CD4-positive, alpha-beta memory T cell (primary cell): ENCODE measurements around the gene MED16. TPM values are rescaled to one million over a fixed set of nuclear protein-coding genes. Genes with fewer than 3 reads are reported as not detected.
"Not testable (repeated sequence)": the region's sequence is repeated elsewhere in the genome, so short reads cannot be mapped to it uniquely, and the experiment has no call there.

ENCODE experiments used
- CTCF ChIA-PET: fragments of 350-600 bp; sonication (Branson Sonifier 250); formaldehyde crosslinking; loops from one replicate; lab custom pipeline; 2021; ENCODE audit warnings: inconsistent platforms; ENCODE audit not compliant: partially characterized antibody; lab: Charles Lee
- POLR2A ChIA-PET: fragments of 350-600 bp; sonication (Branson Sonifier 250); formaldehyde crosslinking; loops from one replicate; lab custom pipeline; 2021; ENCODE audit not compliant: partially characterized antibody; lab: Charles Lee
- DNase-seq, 5 donors: peaks; one replicate each; pipeline versions ENCODE4 v3.0.0 to v3.0.0-alpha.2; 2020 to 2022; ENCODE audit warnings: mixed read lengths in 1 of 5
- H3K27ac ChIP-seq: one replicate; pipeline ENCODE4 v1.7.0; 2013; ENCODE audit warnings: low read depth, low read length
- H3K27me3 ChIP-seq: 2 replicates; pipeline ENCODE4 v1.7.0; 2013; ENCODE audit warnings: mild to moderate bottlenecking, low read length, moderate library complexity; ENCODE audit not compliant: insufficient read depth
- H3K36me3 ChIP-seq: 2 replicates; pipeline ENCODE4 v1.7.0; 2013; ENCODE audit warnings: mild to moderate bottlenecking, low read length, moderate library complexity; ENCODE audit not compliant: insufficient read depth
- H3K4me1 ChIP-seq: 2 replicates; pipeline ENCODE4 v1.7.0; 2013; ENCODE audit warnings: mild to moderate bottlenecking, low read length, moderate library complexity; ENCODE audit not compliant: insufficient read depth
- H3K4me3 ChIP-seq, 2 donors: one replicate each; pipeline ENCODE4 v1.7.0; 2013; ENCODE audit warnings: low read length in 2 of 2, mild to moderate bottlenecking in 1 of 2
- H3K9me3 ChIP-seq, 2 donors: one replicate each; pipeline ENCODE4 v1.7.0; 2013; ENCODE audit warnings: low read length in 2 of 2, control low read depth in 1 of 2; ENCODE audit not compliant: control insufficient read depth in 1 of 2
- H3K27ac Mint-ChIP-seq, 7 donors: one replicate each; pipeline ENCODE4 v1.8.0; 2020 to 2021; ENCODE audit warnings: mixed read lengths in 7 of 7, mild to moderate bottlenecking in 6 of 7, inconsistent platforms in 3 of 7, moderate library complexity in 3 of 7
- H3K27me3 Mint-ChIP-seq, 2 donors: one replicate each; pipeline ENCODE4 v1.8.0; 2020 to 2021; ENCODE audit warnings: mixed read lengths in 2 of 2
- H3K36me3 Mint-ChIP-seq, 2 donors: one replicate each; pipeline ENCODE4 v1.8.0; 2020 to 2021; ENCODE audit warnings: mixed read lengths in 2 of 2, inconsistent platforms in 1 of 2, mild to moderate bottlenecking in 1 of 2
- H3K4me1 Mint-ChIP-seq, 4 donors: one replicate each; pipeline ENCODE4 v1.8.0; 2020 to 2021; ENCODE audit warnings: mixed read lengths in 4 of 4, mild to moderate bottlenecking in 1 of 4
- H3K4me3 Mint-ChIP-seq, 8 donors: one replicate each; pipeline ENCODE4 v1.8.0; 2020 to 2021; ENCODE audit warnings: mixed read lengths in 8 of 8, mild to moderate bottlenecking in 7 of 8, moderate library complexity in 6 of 8, inconsistent platforms in 3 of 8
- H3K9me3 Mint-ChIP-seq, 8 donors: one replicate each; pipeline ENCODE4 v1.8.0; 2020 to 2021; ENCODE audit warnings: mixed read lengths in 8 of 8, mild to moderate bottlenecking in 5 of 8, inconsistent platforms in 3 of 8, moderate library complexity in 1 of 8
- intact Hi-C: fragments of 100-400 bp; cut with micrococcal nuclease; formaldehyde crosslinking; loops from one replicate; pipeline ENCODE4 v1.15.1; 2023
- polyA plus RNA-seq, 2 donors: library from polyadenylated mRNA; unstranded; fragments of 300-500 nt; fragmentation: Illumina TruSeq; gene quantifications; one replicate each; pipeline ENCODE4 v1.2.3, GENCODE V29; 2021
- total RNA-seq, 2 experiments: library from RNA; stranded (reverse); gene quantifications; one replicate each; pipeline ENCODE4 v1.2.3, GENCODE V29; 2021

The MED16 gene
- total and polyA plus RNA-seq, 4 experiments from 2014 or later: 48.6 to 125 (median 70.0) TPM

GRCh38 chr19:850221-850978, 42.6 kb downstream of the MED16 start:
- CTCF ChIA-PET: no interaction called here
- POLR2A ChIA-PET: no interaction called here
- no peak for DNase-seq
- H3K4me1 Mint-ChIP-seq: no peaks in the 10 kb centered on the region
- H3K36me3 Mint-ChIP-seq: no peaks in the 10 kb centered on the region
- H3K36me3 ChIP-seq: no peaks in the 10 kb centered on the region
- no peaks in the 10 kb centered on the region for H3K4me1 ChIP-seq
- H3K27me3 Mint-ChIP-seq: peaks cover 12 to 30% of the 10 kb centered on the region in 2 donors
- no peaks in the 10 kb centered on the region for H3K9me3 ChIP-seq
- intact Hi-C loops: no loop called here
- no peak overlapping the region for H3K4me3 ChIP-seq
- H3K27ac Mint-ChIP-seq: no peak overlapping the region
- no peak overlapping the region for H3K27ac ChIP-seq
- H3K27me3 ChIP-seq: no peaks in the 10 kb centered on the region
- H3K9me3 Mint-ChIP-seq: no peaks in the 10 kb centered on the region
- H3K4me3 Mint-ChIP-seq: no peak overlapping the region

- intact Hi-C loops, H3K36me3 ChIP-seq, H3K27ac Mint-ChIP-seq, H3K4me3 Mint-ChIP-seq, H3K4me3 ChIP-seq, H3K4me1 ChIP-seq, H3K27me3 ChIP-seq, CTCF ChIA-PET, H3K9me3 ChIP-seq, H3K4me1 Mint-ChIP-seq, H3K27ac ChIP-seq, H3K36me3 Mint-ChIP-seq, POLR2A ChIA-PET, DNase-seq, H3K9me3 Mint-ChIP-seq: not testable (repeated sequence)
- peaks cover 15 to 34% of the 10 kb centered on the region in 2 donors for H3K27me3 Mint-ChIP-seq
Observed at GRCh38 chr19:849195-849594, 43.8 kb downstream of the MED16 start.

GRCh38 chr19:848386-848921, 44.5 kb downstream of the MED16 start:
- Histone ChIP-seq H3K27ac (no peak overlapping the region), H3K9me3 (no peaks in the 10 kb centered on the region), H3K36me3 (no peaks in the 10 kb centered on the region), H3K4me3 (no peak overlapping the region), H3K27me3 (peaks cover 4% of the 10 kb centered on the region), H3K4me1 (peaks cover 3% of the 10 kb centered on the region)
- Mint-ChIP-seq H3K27ac (no peak overlapping the region), H3K36me3 (no peaks in the 10 kb centered on the region), H3K9me3 (no peaks in the 10 kb centered on the region), H3K27me3 (peaks cover 15 to 34% of the 10 kb centered on the region in 2 donors), H3K4me1 (peaks cover 0 to 5% (median 3%) of the 10 kb centered on the region in 4 donors), H3K4me3 (no peak overlapping the region)
- no peak for DNase-seq
- intact Hi-C loops: no loop called here
- ChIA-PET POLR2A (no interaction called here), CTCF (no interaction called here)

- Histone ChIP-seq H3K4me3 (no peak overlapping the region), H3K27ac (no peak overlapping the region), H3K9me3 (no peaks in the 10 kb centered on the region), H3K36me3 (no peaks in the 10 kb centered on the region), H3K27me3 (peaks cover 4% of the 10 kb centered on the region), H3K4me1 (peaks cover 3% of the 10 kb centered on the region)
- DNase-seq: no peak
- peak overlapping the region in 1 of 8 donors; percentile 35 for H3K4me3 Mint-ChIP-seq
- ChIA-PET POLR2A (no interaction called here), CTCF (interaction anchor here (0.6 to 1.7 kb wide), 2 partner anchors 10 to 12 kb away, joined by 3 to 4 read pairs; no protein-coding TSS in a partner anchor)
- H3K36me3 Mint-ChIP-seq: no peaks in the 10 kb centered on the region
- no peak overlapping the region for H3K27ac Mint-ChIP-seq
- peaks cover 0 to 3% (median 0%) of the 10 kb centered on the region in 8 donors for H3K9me3 Mint-ChIP-seq
- intact Hi-C loops: no loop called here
- peaks cover 0 to 10% (median 6%) of the 10 kb centered on the region in 4 donors for H3K4me1 Mint-ChIP-seq
- peaks cover 18 to 32% of the 10 kb centered on the region in 2 donors for H3K27me3 Mint-ChIP-seq
Observed at GRCh38 chr19:845707-846521, 47.1 kb downstream of the MED16 start.

GRCh38 chr19:844546-844971, 48.4 kb downstream of the MED16 start:
- peak overlapping the region in 1 of 7 donors; percentile 22 for H3K27ac Mint-ChIP-seq
- intact Hi-C loops: no loop called here

GRCh38 chr19:843836-844545, 49.0 kb downstream of the MED16 start:
- Histone ChIP-seq H3K36me3 (no peaks in the 10 kb centered on the region), H3K4me3 (no peak overlapping the region), H3K27ac (no peak overlapping the region), H3K4me1 (peaks cover 3% of the 10 kb centered on the region), H3K9me3 (no peaks in the 10 kb centered on the region), H3K27me3 (peaks cover 4% of the 10 kb centered on the region)
- intact Hi-C loops: no loop called here
- ChIA-PET POLR2A (no interaction called here), CTCF (no interaction called here)
- peak overlapping the region in 2 of 8 donors; percentile 57 to 73 for H3K4me3 Mint-ChIP-seq
- H3K4me1 Mint-ChIP-seq: peaks cover 0 to 10% (median 6%) of the 10 kb centered on the region in 4 donors
- no peaks in the 10 kb centered on the region for H3K36me3 Mint-ChIP-seq
- H3K27ac Mint-ChIP-seq: no peak overlapping the region
- DNase-seq: no peak
- peaks cover 0 to 3% (median 0%) of the 10 kb centered on the region in 8 donors for H3K9me3 Mint-ChIP-seq
- H3K27me3 Mint-ChIP-seq: peaks cover 15 to 29% of the 10 kb centered on the region in 2 donors

More at GRCh38 chr19:844546-844971, 48.4 kb downstream of the MED16 start:
- H3K4me3 ChIP-seq: no peak overlapping the region
- peaks cover 3% of the 10 kb centered on the region for H3K4me1 ChIP-seq
- Mint-ChIP-seq H3K9me3 (peaks cover 0 to 3% (median 0%) of the 10 kb centered on the region in 8 donors), H3K27me3 (peaks cover 17 to 32% of the 10 kb centered on the region in 2 donors), H3K36me3 (no peaks in the 10 kb centered on the region), H3K4me3 (peak overlapping the region in 4 of 8 donors; percentile 35 to 73 (median 54)), H3K4me1 (peaks cover 0 to 10% (median 6%) of the 10 kb centered on the region in 4 donors)
- POLR2A ChIA-PET: no interaction called here
- CTCF ChIA-PET: no interaction called here
- no peaks in the 10 kb centered on the region for H3K9me3 ChIP-seq
- peaks cover 4% of the 10 kb centered on the region for H3K27me3 ChIP-seq
- H3K27ac ChIP-seq: no peak overlapping the region
- H3K36me3 ChIP-seq: no peaks in the 10 kb centered on the region
- no peak for DNase-seq
